ENCODE results near the gene DCXR. TPM values are rescaled to one million over a fixed set of nuclear protein-coding genes. Genes with fewer than 3 reads are reported as not detected.
A peak's percentile ranks its signal among the peaks of the same experiment; 100 is the strongest.

Gene DCXR
- total RNA-seq, 2 experiments from 2014 or later = 103 to 119 TPM

- ATAC-seq (ENCODE audit: poor library complexity) (peak; percentile 85), DNase-seq (peak; percentile 73 to 92 (median 81))
- H3K27me3 ChIP-seq (ENCODE audit: control insufficient read depth in 1 of 2, insufficient read depth in 2 of 2, low read length in 2 of 2) = no peaks in the 10 kb centered on the region
- intact Hi-C loops (cut with DNase I, micrococcal nuclease) = loop anchor here (1.0 to 10.0 kb wide), 9 partner anchors 68 to 524 kb away; partner anchors contain the start of genes FASN (in 1 of the 2), HEXD (in 1 of the 2) and OGFOD3 (in 1 of the 2)
- ChIA-PET POLR2A (interaction anchor here (0.6 to 2.5 kb wide), 20 partner anchors 8 to 1225 kb away, joined by 3 to 12 read pairs (median 4); partner anchors contain the start of genes CENPX, DUS1L and LRRC45), CTCF (interaction anchor here (0.6 to 2.6 kb wide), 39 partner anchors 10 to 617 kb away, joined by 3 to 19 read pairs (median 4); partner anchors contain the start of genes FASN, GPS1, NOTUM and RFNG)
- Mint-ChIP-seq H3K27ac (no peak overlapping the region), H3K36me3 (ENCODE audit: low read depth) (peaks cover 8% of the 10 kb centered on the region), H3K27me3 (no peaks in the 10 kb centered on the region), H3K4me3 (peak overlapping the region; percentile 91), H3K4me1 (ENCODE audit: low read depth) (peaks cover 21% of the 10 kb centered on the region), H3K9me3 (no peaks in the 10 kb centered on the region)
- peak overlapping the region; percentile 53 for H3K4me3 ChIP-seq (ENCODE audit: low read length)
- no peaks in the 10 kb centered on the region for H3K36me3 ChIP-seq (ENCODE audit: insufficient read depth, low read length)
- H3K9me3 ChIP-seq (ENCODE audit: control insufficient read depth in 1 of 2, insufficient read depth in 1 of 2, low read length in 2 of 2) = no peaks in the 10 kb centered on the region
- H3K4me1 ChIP-seq (ENCODE audit: insufficient read depth, low read length) = peaks cover 28% of the 10 kb centered on the region
- TF ChIP-seq CTCF (IDR thresholded peaks at IDR 0.05) = peak; percentile 97
- H3K27ac ChIP-seq (ENCODE audit: low read depth in 1 of 2, low read length in 2 of 2) = no peak overlapping the region
Measured at GRCh38 chr17:82030470-82031302, 6.8 kb downstream of the DCXR start.

DNA sequence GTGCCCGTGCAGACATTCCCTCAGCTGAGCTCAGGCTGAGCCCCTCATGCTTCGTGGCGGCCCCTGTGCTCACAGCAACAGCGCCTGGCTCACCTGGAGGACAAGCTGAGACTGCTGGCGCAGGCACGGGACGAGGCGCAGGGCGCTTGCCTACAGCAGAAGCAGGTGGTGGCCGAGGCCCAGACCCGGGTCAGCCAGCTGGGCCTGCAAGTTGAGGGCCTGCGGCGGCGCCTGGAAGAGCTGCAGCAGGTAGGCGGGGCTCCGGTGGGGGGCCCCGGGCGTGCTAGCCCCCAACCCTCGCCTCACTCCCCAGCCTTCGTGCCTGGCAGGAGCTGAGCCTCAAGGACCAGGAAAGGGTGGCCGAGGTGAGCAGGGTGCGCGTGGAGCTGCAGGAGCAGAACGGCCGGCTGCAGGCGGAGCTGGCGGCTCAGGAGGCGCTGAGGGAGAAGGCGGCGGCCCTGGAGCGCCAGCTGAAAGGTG, 7.5 kb downstream of the DCXR start:
- ChIA-PET CTCF (interaction anchor here (0.7 to 2.6 kb wide), 27 partner anchors 9 to 617 kb away, joined by 3 to 19 read pairs (median 4); partner anchors contain the start of genes FASN, GPS1, NOTUM and RFNG), POLR2A (interaction anchor here (0.6 to 2.3 kb wide), 16 partner anchors 9 to 301 kb away, joined by 3 to 10 read pairs (median 4); partner anchors contain the start of gene DUS1L)
- Histone ChIP-seq H3K4me3 (ENCODE audit: low read length) (no peak overlapping the region), H3K27ac (ENCODE audit: low read depth in 1 of 2, low read length in 2 of 2) (no peak overlapping the region), H3K36me3 (ENCODE audit: insufficient read depth, low read length) (no peaks in the 10 kb centered on the region), H3K27me3 (ENCODE audit: control insufficient read depth in 1 of 2, insufficient read depth in 2 of 2, low read length in 2 of 2) (no peaks in the 10 kb centered on the region), H3K4me1 (ENCODE audit: insufficient read depth, low read length) (peaks cover 28% of the 10 kb centered on the region), H3K9me3 (ENCODE audit: control insufficient read depth in 1 of 2, insufficient read depth in 1 of 2, low read length in 2 of 2) (no peaks in the 10 kb centered on the region)
- DNase-seq (peak in 1 of 14 experiments; percentile 56), ATAC-seq (ENCODE audit: poor library complexity) (no peak)
- intact Hi-C loops (cut with DNase I, micrococcal nuclease) = loop anchor here (1.0 to 10.0 kb wide), 9 partner anchors 69 to 525 kb away; partner anchors contain the start of genes FASN (in 1 of the 2), HEXD (in 1 of the 2) and OGFOD3 (in 1 of the 2)
- Mint-ChIP-seq H3K4me1 (ENCODE audit: low read depth) (peaks cover 14% of the 10 kb centered on the region), H3K27ac (no peak overlapping the region), H3K36me3 (ENCODE audit: low read depth) (peaks cover 2% of the 10 kb centered on the region), H3K27me3 (no peaks in the 10 kb centered on the region), H3K4me3 (no peak overlapping the region), H3K9me3 (no peaks in the 10 kb centered on the region)
- no peak for TF ChIP-seq CTCF (IDR thresholded peaks at IDR 0.05)

GRCh38 chr17:82029391-82029790, 8.1 kb downstream of the DCXR start:
- Mint-ChIP-seq H3K4me3 (peak overlapping the region; percentile 51), H3K27me3 (no peaks in the 10 kb centered on the region), H3K36me3 (ENCODE audit: low read depth) (no peaks in the 10 kb centered on the region), H3K9me3 (no peaks in the 10 kb centered on the region), H3K27ac (no peak overlapping the region), H3K4me1 (ENCODE audit: low read depth) (peaks cover 11% of the 10 kb centered on the region)
- no peaks in the 10 kb centered on the region for H3K9me3 ChIP-seq (ENCODE audit: control insufficient read depth in 1 of 2, insufficient read depth in 1 of 2, low read length in 2 of 2)
- H3K4me1 ChIP-seq (ENCODE audit: insufficient read depth, low read length) = peaks cover 33% of the 10 kb centered on the region
- no peaks in the 10 kb centered on the region for H3K36me3 ChIP-seq (ENCODE audit: insufficient read depth, low read length)
- TF ChIP-seq CTCF (IDR thresholded peaks at IDR 0.05) = no peak
- no peak for ATAC-seq (ENCODE audit: poor library complexity)
- no peak for DNase-seq
- ChIA-PET CTCF (interaction anchor here (0.9 to 2.6 kb wide), 5 partner anchors 9 to 125 kb away, joined by 3 to 19 read pairs (median 12); no protein-coding TSS in a partner anchor), POLR2A (interaction anchor here (0.6 to 1.9 kb wide), 6 partner anchors 13 to 269 kb away, joined by 3 to 10 read pairs (median 4); no protein-coding TSS in a partner anchor)
- H3K4me3 ChIP-seq (ENCODE audit: low read length) = no peak overlapping the region
- intact Hi-C loops (cut with DNase I, micrococcal nuclease) = no loop called here
- H3K27ac ChIP-seq (ENCODE audit: low read depth in 1 of 2, low read length in 2 of 2) = no peak overlapping the region
- H3K27me3 ChIP-seq (ENCODE audit: control insufficient read depth in 1 of 2, insufficient read depth in 2 of 2, low read length in 2 of 2) = no peaks in the 10 kb centered on the region
